SIG-M5 treated with dmso at 0.1 percent for 504 hours (cell line): ENCODE measurements around the gene RNPC3.
A peak's percentile ranks its signal among the peaks of the same experiment; 100 is the strongest.

Source experiments
- DNase-seq: peaks from one replicate; lab custom pipeline; 2025; ENCODE audit not compliant: unreplicated experiment; lab: John Stamatoyannopoulos, UW

Gene RNPC3, protein sequence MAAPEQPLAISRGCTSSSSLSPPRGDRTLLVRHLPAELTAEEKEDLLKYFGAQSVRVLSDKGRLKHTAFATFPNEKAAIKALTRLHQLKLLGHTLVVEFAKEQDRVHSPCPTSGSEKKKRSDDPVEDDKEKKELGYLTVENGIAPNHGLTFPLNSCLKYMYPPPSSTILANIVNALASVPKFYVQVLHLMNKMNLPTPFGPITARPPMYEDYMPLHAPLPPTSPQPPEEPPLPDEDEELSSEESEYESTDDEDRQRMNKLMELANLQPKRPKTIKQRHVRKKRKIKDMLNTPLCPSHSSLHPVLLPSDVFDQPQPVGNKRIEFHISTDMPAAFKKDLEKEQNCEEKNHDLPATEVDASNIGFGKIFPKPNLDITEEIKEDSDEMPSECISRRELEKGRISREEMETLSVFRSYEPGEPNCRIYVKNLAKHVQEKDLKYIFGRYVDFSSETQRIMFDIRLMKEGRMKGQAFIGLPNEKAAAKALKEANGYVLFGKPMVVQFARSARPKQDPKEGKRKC

DNA sequence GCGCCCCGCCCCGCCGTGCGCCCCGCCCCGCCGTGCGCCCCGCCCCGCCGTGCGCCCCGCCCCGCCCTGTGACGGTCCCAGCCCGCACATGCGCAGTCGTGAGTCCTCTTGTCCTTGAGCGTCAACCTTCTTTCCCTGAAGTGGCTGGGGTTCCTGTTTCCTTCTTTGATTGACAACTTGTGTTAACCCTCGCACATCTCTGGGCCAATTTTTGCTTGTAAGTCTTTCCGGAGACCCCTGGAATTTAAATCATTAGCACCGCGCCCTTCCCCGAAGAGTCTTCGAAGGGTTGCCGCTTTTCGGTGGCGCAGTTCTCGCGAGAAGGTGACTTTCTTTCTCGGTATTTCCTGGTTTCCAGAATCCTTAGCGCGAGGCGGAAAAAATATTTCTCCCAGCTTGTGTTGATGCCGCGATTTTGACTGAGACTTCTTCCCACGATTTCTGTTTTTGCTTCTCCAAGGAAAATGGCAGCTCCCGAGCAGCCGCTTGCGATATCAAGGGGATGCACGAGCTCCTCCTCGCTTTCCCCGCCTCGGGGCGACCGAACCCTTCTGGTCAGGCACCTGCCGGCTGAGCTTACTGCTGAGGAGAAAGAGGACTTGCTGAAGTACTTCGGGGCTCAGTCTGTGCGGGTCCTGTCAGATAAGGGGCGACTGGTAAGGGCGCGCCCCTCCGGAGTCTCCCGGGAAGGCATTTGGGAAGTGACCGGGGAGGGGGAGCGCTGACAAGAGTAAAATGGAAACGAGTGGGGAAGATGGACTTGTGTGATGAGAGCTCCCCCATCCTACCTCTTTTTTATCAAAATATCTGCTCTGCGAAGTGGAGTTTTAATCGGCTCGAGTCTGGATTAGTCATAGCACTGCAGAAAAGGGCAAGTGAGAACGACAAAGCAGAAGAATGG, at the start of gene RNPC3:
Gene RNPC3 (plus strand): TSS at position 93 of the 901 bp plus-strand sequence. CDS start 372 bp downstream, at position 465.
- peak; percentile 70 for DNase-seq

DNA sequence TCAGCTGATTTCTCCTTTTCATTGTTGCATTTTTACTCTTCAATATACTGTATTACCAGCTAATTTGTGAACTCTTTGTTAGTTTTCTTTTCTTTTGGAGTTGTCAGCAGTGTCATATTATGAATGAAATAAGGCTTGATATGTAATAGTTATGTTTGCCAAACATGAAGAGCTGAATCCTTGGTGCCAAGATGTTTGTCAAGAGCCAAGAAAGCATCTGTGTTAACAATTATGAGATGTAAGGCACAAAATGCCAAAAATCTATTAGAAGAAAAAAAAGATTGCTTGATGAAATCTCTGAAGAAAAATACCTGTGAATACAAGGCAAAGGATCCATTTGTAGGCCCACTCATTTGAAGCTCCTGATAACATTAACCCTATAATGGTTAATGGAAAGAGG, 48.4 kb upstream of the RNPC3 start:
- no peak for DNase-seq

DNA sequence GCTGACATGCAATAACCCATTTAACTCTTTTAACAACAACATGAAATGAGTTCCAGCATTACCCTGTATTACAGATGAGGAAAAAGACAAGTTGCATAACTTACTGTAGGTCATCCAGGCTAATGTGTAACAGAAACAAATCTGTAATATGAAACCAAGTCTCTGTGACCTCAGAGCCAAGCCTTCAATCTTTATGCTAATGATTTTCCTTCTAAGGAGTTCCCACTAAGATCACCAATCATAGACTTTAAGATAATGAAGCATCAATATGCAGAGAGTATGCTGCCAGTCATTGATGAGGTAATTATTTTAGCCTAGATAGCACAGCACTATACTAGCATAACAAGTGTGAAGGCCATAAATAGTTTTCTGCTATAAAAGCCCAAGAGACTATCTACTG, 35.6 kb upstream of the RNPC3 start:
- DNase-seq = no peak

DNA sequence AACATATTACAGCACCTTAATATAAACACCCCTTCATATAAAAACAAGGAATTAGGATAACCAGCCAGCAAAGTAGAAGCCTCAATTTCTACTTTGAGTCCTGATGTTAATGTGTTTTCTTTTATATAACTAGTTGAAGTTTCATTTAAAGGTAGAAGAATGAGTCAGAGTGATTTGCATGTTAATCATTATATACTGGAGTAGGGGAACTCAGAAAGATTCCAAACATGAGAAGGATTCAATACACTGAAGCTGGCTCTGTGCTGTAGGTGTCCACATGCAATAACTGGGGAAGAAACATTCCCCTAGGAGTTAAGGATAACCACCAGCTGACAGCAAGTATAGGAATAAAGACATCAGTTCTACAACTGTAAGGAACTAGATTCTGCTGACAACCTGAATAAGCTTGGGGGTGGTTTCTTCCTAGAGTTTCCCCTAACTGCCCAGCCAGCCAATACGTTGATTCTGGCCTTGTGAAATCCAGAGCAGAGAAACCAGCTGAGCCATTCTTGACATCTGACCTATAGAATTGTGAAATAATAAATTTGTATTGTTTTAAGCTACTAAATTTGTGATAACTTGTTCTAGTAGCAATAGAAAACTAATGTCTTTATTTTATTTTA, 33.4 kb upstream of the RNPC3 start:
- DNase-seq = peak; percentile 4

DNA sequence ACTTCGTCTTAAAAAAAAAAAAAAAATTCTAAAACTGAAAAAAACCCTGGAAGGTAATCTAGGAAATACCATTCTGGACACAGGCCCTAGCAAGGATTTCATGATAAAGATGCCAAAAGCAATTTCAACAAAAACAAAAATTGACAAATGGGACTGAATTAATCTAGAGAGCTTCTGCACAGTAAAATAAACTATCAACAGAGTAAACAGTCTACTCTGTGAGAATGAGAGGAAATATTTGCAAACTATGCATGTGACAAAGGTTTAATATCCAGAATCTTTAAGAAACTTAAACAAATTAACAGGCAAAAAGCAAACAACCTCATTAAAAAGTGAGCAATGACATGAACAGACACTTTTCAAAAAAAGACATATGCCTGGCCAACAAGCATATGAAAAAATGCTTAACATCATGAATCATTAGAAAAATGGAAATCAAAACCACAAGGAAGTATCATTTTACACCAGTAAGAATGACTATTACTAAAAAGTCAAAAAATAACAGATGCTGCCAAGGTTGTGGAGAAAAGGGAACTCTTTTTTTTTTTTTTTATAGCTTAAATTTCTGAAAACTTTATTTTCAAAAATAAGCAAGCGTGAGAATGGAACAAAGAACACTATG, 29.4 kb upstream of the RNPC3 start:
- DNase-seq = no peak

DNA sequence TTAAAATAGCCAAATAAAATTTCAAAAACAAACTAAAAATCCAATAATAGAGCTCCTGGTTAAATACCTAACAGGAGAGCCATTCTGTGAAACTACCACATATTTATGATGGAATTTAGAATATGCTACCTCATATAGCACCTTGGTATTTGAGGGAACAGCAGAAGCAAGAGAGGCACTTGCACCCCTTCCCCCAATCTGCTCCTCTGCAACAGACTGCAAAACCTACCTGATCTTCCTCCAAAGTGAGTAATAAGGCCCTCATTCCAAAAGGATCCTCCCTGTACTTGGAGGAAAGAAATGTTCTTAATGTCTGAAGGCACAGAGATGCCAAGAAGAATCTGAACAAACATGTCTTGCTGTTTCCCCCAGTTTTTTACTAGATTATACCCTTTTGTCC, 28.1 kb upstream of the RNPC3 start:
- DNase-seq = no peak

DNA sequence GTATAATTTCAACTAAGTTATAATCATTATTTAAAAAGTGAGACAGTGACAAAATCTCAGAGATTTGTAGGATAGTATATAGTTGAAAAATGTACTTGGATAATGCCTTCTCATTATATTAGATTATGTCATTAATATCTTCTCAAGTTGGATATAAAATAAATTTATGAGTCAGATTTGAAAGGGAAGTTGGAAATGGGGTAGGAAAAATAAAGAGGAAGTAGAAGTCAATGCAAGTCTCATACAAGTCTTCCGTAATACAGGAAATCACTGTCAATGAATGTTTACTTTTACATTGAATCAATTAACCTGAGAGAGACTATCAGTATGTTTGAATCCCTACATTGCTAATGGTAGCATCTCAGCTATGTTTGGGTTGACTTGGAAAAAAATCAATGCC, 16.2 kb upstream of the RNPC3 start:
- peak; percentile 14 for DNase-seq

DNA sequence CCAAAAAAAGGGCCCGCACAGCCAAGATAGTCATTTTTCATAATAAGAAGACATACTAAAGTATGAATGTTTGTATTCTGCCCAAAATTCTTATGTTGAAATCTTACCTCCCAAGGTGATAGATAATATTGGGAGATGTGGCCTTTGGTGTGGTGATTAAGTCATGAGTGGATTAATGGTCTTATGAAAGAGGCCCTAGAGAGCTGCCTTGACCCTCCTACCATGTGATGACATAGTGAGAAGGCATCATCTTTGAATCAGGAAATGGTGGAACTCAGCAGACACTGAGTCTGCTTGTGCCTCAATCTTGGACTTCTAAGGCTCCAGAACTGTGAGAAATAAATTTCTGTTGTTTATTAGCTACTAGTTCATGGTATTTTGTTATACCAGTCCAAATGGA, 11.8 kb upstream of the RNPC3 start:
- DNase-seq = no peak

DNA sequence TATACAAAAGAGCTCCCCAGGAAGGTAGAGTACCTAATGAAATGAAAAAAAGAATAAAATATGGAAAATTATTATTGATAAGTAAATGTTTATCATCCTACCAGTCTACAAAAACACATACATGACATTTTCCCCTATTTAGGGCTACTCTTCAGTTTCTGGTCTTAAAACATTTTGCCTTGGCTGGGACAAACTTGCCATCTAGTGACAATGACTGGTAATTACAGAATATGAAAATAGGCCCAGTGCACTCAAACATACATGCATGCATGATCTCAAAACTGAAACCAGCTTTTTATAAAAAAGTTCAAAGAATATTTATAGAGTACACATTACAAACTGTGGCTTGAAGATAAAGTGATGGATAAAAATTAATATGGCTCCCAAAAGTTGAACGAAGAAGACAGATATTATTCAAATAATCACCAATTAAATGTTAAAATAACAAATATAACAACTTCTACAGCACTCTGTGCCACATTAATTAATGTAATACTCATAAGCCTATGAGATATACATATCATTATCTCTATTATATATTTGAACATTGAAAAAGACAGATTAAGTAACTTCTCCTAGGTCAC, 10.5 kb upstream of the RNPC3 start:
- peak; percentile 41 for DNase-seq

DNA sequence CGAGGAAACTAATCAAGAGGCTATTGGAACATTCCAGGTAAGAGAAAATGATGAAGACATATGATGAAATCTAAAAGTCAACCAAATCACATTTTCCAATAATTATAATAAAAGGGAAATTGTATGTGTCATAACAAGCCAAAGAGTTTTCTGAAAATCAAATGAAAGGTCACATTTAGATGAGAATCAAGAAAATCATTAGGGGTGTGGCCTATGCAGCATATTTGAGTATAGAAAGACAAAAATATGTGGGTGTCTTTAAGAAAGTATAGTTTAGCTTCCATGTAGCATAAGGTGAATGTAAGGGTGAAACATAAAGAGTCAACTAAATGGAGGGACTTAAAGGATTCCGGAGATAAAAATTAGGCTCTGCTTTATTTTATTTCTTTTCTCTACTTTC, 9.2 kb upstream of the RNPC3 start:
- DNase-seq = no peak

DNA sequence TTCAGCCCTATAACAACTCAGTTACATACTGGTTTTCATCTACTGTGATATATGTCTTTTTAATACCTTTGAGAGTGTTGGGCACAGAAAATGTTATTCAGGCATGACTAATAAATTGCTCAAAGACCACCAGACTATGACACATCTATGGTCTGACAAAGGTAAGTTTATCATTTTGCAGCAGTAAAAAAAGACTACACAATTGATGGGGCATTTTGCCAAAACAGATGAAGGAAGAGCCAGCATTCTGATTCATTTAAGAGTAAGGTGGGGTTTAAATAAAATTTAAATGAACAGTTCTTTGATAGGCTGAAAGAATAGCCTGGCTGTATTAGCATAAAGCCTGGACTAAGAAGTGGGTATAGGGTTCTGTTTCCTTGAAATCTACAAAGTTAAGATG, 8.8 kb upstream of the RNPC3 start:
- DNase-seq = no peak

DNA sequence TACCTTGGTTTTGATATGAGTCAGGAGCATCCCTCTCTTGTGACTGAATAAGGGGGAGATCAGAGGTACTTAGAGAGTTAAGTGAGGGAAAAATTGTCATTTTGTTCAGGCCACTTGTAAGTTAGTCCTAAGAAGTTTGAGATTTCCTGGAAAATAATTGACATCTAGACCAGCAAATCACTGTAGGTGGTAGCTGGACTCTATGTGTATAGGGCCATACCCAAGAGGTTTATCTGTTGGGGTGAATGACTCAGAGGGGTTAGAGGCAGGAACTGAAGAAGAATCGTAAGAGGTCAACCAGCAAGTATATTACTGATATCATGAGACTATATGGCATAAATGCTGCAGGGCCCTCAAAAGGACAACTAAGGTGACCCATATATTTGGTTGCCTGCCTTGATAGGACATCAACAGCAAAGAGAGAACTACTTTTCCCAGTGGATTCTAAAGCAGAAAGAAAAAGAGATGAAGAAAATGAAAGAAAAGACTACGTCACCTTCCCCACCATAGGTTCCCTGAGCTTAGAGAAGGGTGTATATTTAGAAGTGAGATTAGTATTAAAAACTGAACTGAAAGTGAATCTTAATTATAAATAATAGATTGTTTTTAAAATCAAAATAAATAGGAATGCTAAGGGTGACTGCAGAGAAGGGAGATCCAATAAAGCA, 8.0 kb upstream of the RNPC3 start:
- DNase-seq = no peak

DNA sequence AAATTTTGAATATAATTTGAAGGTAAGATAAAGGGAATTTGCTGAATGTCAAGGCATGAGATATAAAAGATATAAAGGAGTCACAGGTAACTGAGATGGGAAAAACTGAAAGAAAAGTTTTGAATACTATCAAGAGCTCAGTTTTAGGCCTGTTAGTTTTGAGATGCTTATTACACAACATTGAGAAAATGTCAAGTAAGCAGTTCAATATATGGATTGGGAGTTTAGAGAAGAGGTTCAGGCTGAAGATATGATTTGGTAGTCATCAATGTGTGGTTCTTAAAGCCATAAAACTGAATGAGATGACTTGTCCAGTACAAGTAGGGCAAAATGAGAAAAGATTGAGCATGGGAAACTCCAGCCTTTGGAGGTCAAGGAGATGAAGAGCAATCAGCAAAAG, 4.7 kb upstream of the RNPC3 start:
- no peak for DNase-seq

DNA sequence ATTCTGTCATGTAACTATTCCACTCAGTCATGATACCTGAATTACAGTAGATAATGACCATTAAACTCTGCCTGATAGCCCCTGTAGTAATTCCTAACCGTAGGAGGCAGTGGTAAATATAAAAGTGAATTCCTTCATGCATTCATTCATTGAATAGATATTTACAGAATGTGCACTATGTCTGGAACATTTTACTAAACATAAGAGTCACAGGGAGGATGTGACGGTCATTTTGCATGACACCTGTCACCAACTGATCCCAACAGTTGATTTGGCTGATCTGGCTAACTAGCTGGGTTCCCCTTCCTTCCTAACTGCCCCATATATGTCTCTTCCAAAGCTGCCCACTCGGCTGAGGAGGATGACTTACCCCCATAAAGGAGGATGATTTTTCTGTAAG, 2.2 kb upstream of the RNPC3 start:
- no peak for DNase-seq

DNA sequence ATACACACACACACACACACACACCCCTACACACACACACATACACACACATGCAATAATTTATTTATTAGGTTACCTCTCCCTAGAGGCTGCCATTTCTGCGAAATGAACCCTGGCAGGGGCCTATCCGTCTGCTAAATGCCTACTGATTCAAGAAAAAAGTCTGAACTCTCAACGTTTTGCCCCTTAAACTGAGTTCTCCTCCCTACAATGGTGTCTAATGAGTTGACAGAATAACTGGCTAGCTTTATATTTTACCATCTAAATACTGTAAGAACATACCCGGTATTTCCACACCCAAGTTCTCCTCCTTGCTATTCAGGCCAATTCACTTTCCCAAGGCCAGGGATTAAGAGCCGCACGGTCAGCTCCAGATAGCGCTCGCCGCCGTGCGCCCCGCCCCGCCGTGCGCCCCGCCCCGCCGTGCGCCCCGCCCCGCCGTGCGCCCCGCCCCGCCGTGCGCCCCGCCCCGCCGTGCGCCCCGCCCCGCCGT, 339 bp upstream of the RNPC3 start:
- DNase-seq = peak; percentile 17

DNA sequence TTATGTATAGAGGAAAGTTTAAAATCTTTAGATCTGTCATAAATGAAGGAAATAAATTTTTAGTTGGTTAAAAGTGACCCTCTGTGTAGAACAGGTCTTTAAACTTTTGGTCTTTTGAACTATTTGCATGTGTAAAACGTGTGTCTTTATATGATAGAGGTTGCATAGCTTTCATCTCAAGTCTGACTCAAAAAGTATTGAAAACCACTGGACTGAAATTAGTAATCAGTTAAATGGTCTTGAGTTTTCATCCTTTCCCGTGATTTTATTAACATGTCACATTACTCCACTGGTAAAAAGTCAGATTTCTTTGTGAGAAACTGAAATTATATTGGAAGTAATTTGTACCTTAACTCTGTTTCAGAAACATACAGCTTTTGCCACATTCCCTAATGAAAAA, 1.8 kb downstream of the RNPC3 start:
- no peak for DNase-seq

DNA sequence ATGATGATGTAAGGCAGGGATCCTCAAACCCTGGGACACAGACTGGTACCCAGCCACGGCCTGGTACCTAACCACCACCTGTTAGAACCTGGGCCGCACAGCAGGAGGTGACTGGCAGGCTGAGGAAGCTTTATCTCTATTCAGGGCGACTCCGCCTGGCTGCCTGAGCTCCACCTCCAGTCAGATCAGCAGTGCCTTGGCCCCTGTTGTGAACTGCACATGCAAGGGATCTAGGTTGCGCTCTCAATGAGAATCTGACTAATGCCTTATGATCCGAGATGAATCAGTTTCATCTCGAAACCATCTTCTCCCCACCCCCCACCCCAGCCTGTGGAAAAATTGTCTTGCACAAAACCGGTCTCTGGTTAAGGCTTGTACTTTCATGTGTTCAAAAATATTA, 4.2 kb downstream of the RNPC3 start:
- no peak for DNase-seq

DNA sequence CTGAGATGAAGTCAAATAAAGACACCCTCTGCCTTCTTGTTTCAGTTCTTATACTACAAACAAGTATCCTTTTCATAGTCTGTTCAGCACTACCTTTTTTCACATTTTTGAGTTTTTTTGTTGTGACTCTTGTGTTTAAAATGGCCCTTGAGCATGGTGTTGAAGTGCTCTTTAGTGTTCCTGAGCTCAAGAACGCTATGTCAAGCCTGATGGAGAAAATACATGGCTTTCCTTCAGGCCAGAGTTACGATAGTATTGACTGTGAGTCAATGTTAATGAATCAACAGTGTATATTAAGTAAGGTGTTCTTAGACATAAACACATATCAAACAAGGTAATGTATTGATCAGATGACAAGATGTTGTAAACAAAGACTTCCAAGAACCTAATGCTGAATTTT, 12.7 kb downstream of the RNPC3 start:
- no peak for DNase-seq

DNA sequence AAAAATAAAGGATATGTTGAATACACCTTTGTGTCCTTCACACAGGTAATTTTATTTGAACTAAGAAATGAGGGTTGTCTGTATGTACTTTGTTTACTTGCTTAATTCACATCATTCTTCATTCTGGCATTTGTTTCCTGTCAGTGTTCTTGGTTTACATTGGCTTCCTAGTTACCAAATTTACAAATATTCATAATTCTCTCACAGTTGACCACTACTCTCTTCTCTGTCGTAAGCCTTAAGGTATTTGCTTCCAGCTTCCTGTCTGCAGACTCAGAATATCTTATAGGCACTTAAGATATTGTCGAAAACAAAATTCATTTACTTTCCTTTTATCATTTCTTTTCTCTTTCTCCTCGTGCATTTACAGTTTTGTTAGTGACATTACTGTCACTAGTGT, 15.9 kb downstream of the RNPC3 start:
- DNase-seq = no peak

DNA sequence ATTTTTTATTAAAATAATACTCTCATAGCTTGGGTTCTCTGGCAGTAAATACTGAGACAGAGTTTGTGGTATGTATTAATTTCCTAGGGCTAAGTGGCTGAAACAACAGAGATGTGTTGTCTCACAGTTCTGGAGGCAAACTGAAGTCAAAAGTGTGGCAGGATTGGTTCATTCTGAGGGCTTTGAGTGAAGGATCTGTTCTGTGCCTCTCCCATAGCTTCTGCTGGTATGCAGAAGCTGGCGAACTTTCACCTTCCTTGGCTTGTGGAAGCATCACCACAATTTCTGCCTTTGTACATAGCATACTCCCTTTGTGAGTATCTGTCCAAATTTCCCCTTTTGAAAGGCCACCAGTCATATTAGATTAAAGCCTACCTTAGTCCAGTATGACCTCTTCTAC, 21.0 kb downstream of the RNPC3 start:
- no peak for DNase-seq
